ENCODE measurements around the gene MITF. TPM values are rescaled to one million over a fixed set of nuclear protein-coding genes. Genes with fewer than 3 reads are reported as not detected.

The MITF gene
- total RNA-seq, 6 experiments from 2014 or later = 1.9 to 4.1 (median 3.8) TPM

- no peaks in the 10 kb centered on the region for H3K27me3 ChIP-seq
- H3K4me3 ChIP-seq = peak overlapping the region; percentile 67 to 92 (median 88)
- TF ChIP-seq POLR2A (IDR thresholded peaks at IDR 0.05) = no peak
- no peak for TF ChIP-seq CTCF (IDR thresholded peaks at IDR 0.05)
- DNase-seq = no peak
- ATAC-seq = peak in 1 of 4 donors; percentile 2
- 0% methylated on average over 4 of the region's 4 CpGs for WGBS (ENCODE audit: insufficient coverage, low coverage, low lambda C conversion rate, missing lambda C conversion rate)
- H3K36me3 ChIP-seq = no peaks in the 10 kb centered on the region
- H3K27ac ChIP-seq = peak overlapping the region in 2 of 3 donors; percentile 1 to 52
- intact Hi-C loops (cut with DNase I) = no loop called here
- H3K9me3 ChIP-seq = no peaks in the 10 kb centered on the region
- no peaks in the 10 kb centered on the region for H3K4me1 ChIP-seq
Measured at GRCh38 chr3:69738315-69738714, 949 bp upstream of the MITF start.

GRCh38 chr3:69738859-69739203 is 433 bp upstream of the MITF start:
- H3K27me3 ChIP-seq = no peaks in the 10 kb centered on the region
- peak overlapping the region; percentile 67 to 92 (median 88) for H3K4me3 ChIP-seq
- H3K9me3 ChIP-seq = no peaks in the 10 kb centered on the region
- TF ChIP-seq CTCF (IDR thresholded peaks at IDR 0.05) = no peak
- no peak for TF ChIP-seq POLR2A (IDR thresholded peaks at IDR 0.05)
- DNase-seq (peak in 1 of 3 donors; percentile 16), ATAC-seq (peak; percentile 0 to 21 (median 10))
- H3K27ac ChIP-seq = peak overlapping the region in 2 of 3 donors; percentile 1 to 52
- WGBS (ENCODE audit: insufficient coverage, low coverage, low lambda C conversion rate, missing lambda C conversion rate) = 0% methylated on average over 12 of the region's 12 CpGs
- no peaks in the 10 kb centered on the region for H3K36me3 ChIP-seq
- intact Hi-C loops (cut with DNase I) = no loop called here
- H3K4me1 ChIP-seq = no peaks in the 10 kb centered on the region

- Histone ChIP-seq H3K4me1 (no peaks in the 10 kb centered on the region), H3K4me3 (peak overlapping the region; percentile 67 to 92 (median 88)), H3K36me3 (no peaks in the 10 kb centered on the region), H3K27me3 (no peaks in the 10 kb centered on the region), H3K9me3 (no peaks in the 10 kb centered on the region), H3K27ac (no peak overlapping the region)
- peak; percentile 59 to 65 (median 61) for DNase-seq
- intact Hi-C loops (cut with DNase I) = no loop called here
- TF ChIP-seq CTCF (IDR thresholded peaks at IDR 0.05) (no peak), POLR2A (IDR thresholded peaks at IDR 0.05) (no peak)
- ATAC-seq = peak; percentile 31 to 60 (median 50)
- 37% methylated on average over 15 of the region's 26 CpGs for WGBS (ENCODE audit: insufficient coverage, low coverage, low lambda C conversion rate, missing lambda C conversion rate)
Measured at GRCh38 chr3:69740103-69741021, 1.1 kb downstream of the MITF start.

- WGBS (ENCODE audit: insufficient coverage, low coverage, low lambda C conversion rate, missing lambda C conversion rate) = 63% methylated on average over 13 of the region's 13 CpGs
- DNase-seq = no peak
- H3K27me3 ChIP-seq = no peaks in the 10 kb centered on the region
- no peak for TF ChIP-seq CTCF (IDR thresholded peaks at IDR 0.05)
- no peak for TF ChIP-seq POLR2A (IDR thresholded peaks at IDR 0.05)
- intact Hi-C loops (cut with DNase I) = no loop called here
- ATAC-seq = no peak
- H3K4me3 ChIP-seq = peak overlapping the region in 1 of 3 donors; percentile 92
- no peaks in the 10 kb centered on the region for H3K9me3 ChIP-seq
- no peak overlapping the region for H3K27ac ChIP-seq
- no peaks in the 10 kb centered on the region for H3K36me3 ChIP-seq
- no peaks in the 10 kb centered on the region for H3K4me1 ChIP-seq
Measured at GRCh38 chr3:69741032-69741767, 1.9 kb downstream of the MITF start.

Measured in right lobe of liver (tissue), 6 donors.